Glutamatergic neuron (in vitro differentiated cells): ENCODE measurements around the gene EML6. TPM values are rescaled to one million over a fixed set of nuclear protein-coding genes. Genes with fewer than 3 reads are reported as not detected.

Experiments used
- DNase-seq: peaks from one replicate; pipeline ENCODE4 v3.0.0; 2022
- H3K27ac Mint-ChIP-seq: one replicate; pipeline ENCODE4 v1.8.0; 2020; ENCODE audit warnings: mild to moderate bottlenecking, mixed read lengths, inconsistent platforms; ENCODE audit not compliant: unreplicated experiment
- H3K27me3 Mint-ChIP-seq: one replicate; pipeline ENCODE4 v1.8.0; 2020; ENCODE audit warnings: mild to moderate bottlenecking, moderate library complexity, mixed read lengths, inconsistent platforms; ENCODE audit not compliant: unreplicated experiment
- H3K36me3 Mint-ChIP-seq: one replicate; pipeline ENCODE4 v1.8.0; 2020; ENCODE audit warnings: mild to moderate bottlenecking, mixed read lengths, inconsistent platforms; ENCODE audit not compliant: unreplicated experiment
- H3K4me1 Mint-ChIP-seq: one replicate; pipeline ENCODE4 v1.8.0; 2020; ENCODE audit warnings: mild to moderate bottlenecking, low read depth, mixed read lengths, inconsistent platforms; ENCODE audit not compliant: unreplicated experiment
- H3K4me3 Mint-ChIP-seq: one replicate; pipeline ENCODE4 v1.8.0; 2020; ENCODE audit warnings: mild to moderate bottlenecking, mixed read lengths, inconsistent platforms; ENCODE audit not compliant: unreplicated experiment
- H3K9me3 Mint-ChIP-seq: one replicate; pipeline ENCODE4 v1.8.0; 2020; ENCODE audit warnings: mild to moderate bottlenecking, moderate library complexity, mixed read lengths, inconsistent platforms; ENCODE audit not compliant: unreplicated experiment
- total RNA-seq: library from RNA; stranded (reverse); fragmentation: NEBNext Ultra II Directional; extraction: Animal tissue kit (Norgen Biotek cat#: 25700); gene quantifications from one replicate; pipeline ENCODE4 v1.2.1, GENCODE V29; 2021; ENCODE audit not compliant: unreplicated experiment
- TF ChIP-seq, protein P1 (sequence below): fragments of 200-600 bp; sonication (generic); IDR thresholded peaks from one replicate; pipeline ENCODE4 v1.5.0; 2021; ENCODE audit not compliant: partially characterized antibody, unreplicated experiment

EML6 gene
- total RNA-seq, 1 donor from 2014 or later = 0.91 TPM

DNA sequence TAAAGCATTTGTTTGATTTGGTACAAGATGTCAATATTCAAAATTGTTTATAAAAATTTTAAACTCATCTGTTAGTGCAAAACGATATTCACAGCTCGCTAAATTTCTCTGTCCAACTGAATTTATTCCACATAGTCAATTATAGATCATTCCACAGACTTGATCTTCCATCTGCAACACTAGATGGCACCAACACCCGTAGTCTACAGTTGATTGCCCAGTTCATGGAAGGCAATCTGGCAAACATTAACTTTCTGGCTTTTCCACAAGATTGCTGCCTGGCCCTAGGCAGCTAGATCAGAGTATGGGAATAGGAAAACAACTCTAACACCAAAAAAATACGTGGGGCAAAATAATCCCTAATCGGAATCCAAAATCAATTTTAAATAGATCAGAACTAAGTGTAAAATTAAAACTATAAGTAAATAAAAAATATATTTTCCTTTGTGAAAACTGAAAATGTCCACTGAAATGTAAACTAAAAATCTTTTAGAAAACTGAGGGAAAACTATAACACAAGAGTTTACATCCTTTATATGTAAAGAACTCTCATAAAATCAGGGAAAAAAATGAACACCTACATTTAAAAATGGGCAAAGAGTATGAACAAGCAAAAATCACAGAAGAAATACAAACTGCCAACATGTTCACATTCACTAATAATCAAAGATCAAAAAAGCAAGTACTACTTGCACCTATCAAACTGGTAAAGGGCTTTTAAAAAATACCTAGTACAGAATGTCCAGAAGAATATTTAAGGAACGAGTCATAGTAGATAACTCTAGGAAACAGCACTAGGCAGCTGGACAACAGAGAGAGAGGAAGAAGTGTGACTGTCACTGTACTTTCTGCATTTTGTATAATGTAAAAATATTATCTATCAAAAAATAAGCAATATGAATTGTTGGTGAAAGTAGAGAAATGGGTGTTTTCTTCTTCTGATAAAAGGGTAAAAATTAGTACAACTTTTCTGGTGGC lies 291.8 kb downstream of the EML6 start:
- Mint-ChIP-seq H3K4me1 (peaks cover 40% of the 10 kb centered on the region), H3K27me3 (peaks cover 8% of the 10 kb centered on the region), H3K9me3 (peaks cover 4% of the 10 kb centered on the region), H3K4me3 (no peak overlapping the region), H3K36me3 (no peaks in the 10 kb centered on the region), H3K27ac (no peak overlapping the region)
- DNase-seq = peak; percentile 24
- TF ChIP-seq, protein P1, sequence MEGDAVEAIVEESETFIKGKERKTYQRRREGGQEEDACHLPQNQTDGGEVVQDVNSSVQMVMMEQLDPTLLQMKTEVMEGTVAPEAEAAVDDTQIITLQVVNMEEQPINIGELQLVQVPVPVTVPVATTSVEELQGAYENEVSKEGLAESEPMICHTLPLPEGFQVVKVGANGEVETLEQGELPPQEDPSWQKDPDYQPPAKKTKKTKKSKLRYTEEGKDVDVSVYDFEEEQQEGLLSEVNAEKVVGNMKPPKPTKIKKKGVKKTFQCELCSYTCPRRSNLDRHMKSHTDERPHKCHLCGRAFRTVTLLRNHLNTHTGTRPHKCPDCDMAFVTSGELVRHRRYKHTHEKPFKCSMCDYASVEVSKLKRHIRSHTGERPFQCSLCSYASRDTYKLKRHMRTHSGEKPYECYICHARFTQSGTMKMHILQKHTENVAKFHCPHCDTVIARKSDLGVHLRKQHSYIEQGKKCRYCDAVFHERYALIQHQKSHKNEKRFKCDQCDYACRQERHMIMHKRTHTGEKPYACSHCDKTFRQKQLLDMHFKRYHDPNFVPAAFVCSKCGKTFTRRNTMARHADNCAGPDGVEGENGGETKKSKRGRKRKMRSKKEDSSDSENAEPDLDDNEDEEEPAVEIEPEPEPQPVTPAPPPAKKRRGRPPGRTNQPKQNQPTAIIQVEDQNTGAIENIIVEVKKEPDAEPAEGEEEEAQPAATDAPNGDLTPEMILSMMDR = peak; percentile 35

DNA sequence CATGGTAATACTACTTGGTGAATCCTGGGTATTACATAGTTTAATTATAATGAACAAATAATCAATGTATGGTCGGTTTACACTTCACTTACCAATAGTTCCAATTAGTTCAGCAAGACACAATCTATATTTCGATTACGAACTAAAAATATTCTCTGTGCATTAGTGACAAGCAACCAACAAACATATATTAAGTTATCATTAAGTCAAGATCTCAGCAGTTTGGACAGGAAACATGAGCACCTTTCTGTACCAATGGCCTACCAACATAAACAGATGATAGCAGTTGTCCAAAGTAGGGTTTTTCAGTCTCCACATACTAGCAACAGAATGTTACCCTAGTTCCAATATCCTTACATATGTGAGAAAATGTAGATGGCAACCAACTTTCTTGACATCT lies 294.0 kb downstream of the EML6 start:
- no peak for DNase-seq
- H3K27me3 Mint-ChIP-seq = peaks cover 8% of the 10 kb centered on the region
- TF ChIP-seq, protein P1 = no peak
- H3K36me3 Mint-ChIP-seq = no peaks in the 10 kb centered on the region
- H3K9me3 Mint-ChIP-seq = peaks cover 4% of the 10 kb centered on the region
- H3K4me1 Mint-ChIP-seq = peaks cover 28% of the 10 kb centered on the region
- no peak overlapping the region for H3K4me3 Mint-ChIP-seq
- no peak overlapping the region for H3K27ac Mint-ChIP-seq

DNA sequence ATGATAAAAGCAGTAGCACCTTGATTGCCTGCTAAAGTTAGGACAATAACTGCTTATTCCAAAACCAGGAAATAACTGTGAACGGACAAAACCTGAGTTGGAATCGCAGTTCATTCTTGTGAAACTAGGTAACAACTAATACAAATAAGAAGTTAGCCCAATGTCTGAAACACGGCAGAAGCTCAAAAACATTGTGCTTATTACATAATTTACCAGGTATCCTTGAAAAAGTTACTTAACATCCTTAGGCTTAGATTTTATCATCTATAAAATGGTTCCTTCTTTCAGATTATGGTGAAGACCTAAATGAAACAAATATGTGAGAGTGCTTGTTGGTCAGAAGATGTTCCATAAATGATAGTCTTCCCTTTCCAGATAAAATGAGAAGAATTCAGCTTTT lies 294.4 kb downstream of the EML6 start:
- no peaks in the 10 kb centered on the region for H3K36me3 Mint-ChIP-seq
- H3K4me3 Mint-ChIP-seq = no peak overlapping the region
- TF ChIP-seq, protein P1 = no peak
- no peak overlapping the region for H3K27ac Mint-ChIP-seq
- H3K4me1 Mint-ChIP-seq = peaks cover 26% of the 10 kb centered on the region
- peaks cover 8% of the 10 kb centered on the region for H3K27me3 Mint-ChIP-seq
- DNase-seq = no peak
- H3K9me3 Mint-ChIP-seq = peaks cover 4% of the 10 kb centered on the region

DNA sequence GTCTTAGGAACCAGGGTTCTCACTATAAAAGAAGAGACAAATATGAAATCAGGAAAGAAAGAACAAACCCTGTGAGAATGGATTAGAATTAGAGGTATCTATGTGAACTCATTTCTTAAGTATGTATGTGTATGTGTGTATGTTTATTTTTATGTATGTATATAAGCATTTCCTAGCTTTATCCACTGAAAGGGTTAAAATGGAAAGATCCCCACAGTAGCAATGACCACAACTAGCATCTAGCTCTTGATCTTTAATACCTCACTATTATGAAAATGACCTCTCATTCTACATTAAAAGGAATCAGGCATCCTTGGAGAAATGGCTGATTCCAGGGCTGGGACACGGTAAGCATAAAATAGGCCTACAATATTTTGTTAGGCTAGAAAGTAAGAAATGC lies 295.2 kb downstream of the EML6 start:
- peaks cover 21% of the 10 kb centered on the region for H3K4me1 Mint-ChIP-seq
- no peak overlapping the region for H3K4me3 Mint-ChIP-seq
- no peaks in the 10 kb centered on the region for H3K36me3 Mint-ChIP-seq
- peaks cover 4% of the 10 kb centered on the region for H3K9me3 Mint-ChIP-seq
- H3K27ac Mint-ChIP-seq = no peak overlapping the region
- TF ChIP-seq, protein P1 = no peak
- peaks cover 8% of the 10 kb centered on the region for H3K27me3 Mint-ChIP-seq
- DNase-seq = no peak
